GM12873 (cell line): ENCODE results near the gene MYOF.

ENCODE experiments used
- CTCF ChIP-seq: IDR thresholded peaks from 2 replicates; pipeline ENCODE4 v1.5.1; 2012; ENCODE audit warnings: low read depth, mild to moderate bottlenecking, moderate library complexity, low read length, control low read depth; ENCODE audit not compliant: insufficient read depth; ENCODE audit errors: missing control alignments

The MYOF gene

GRCh38 chr10:93290661-93291354, 191.3 kb downstream of the MYOF start:
- TF ChIP-seq CTCF, result no peak

- peak; percentile 79 for TF ChIP-seq CTCF
Measured at GRCh38 chr10:93288679-93289634, 193.2 kb downstream of the MYOF start.

- no peak for TF ChIP-seq CTCF
Measured at GRCh38 chr10:93287775-93288174, 194.4 kb downstream of the MYOF start.

- no peak for TF ChIP-seq CTCF
Measured at GRCh38 chr10:93281367-93281720, 200.8 kb downstream of the MYOF start.

GRCh38 chr10:93280699-93281366, 201.3 kb downstream of the MYOF start:
- no peak for TF ChIP-seq CTCF

- no peak for TF ChIP-seq CTCF
Measured at GRCh38 chr10:93280121-93280698, 201.9 kb downstream of the MYOF start.
